Measurements from ENCODE around the gene TDG. TPM values are rescaled to one million over a fixed set of nuclear protein-coding genes. Genes with fewer than 3 reads are reported as not detected.

The TDG gene
- total RNA-seq, 1 experiment from 2014 or later: 38.2 TPM

DNA sequence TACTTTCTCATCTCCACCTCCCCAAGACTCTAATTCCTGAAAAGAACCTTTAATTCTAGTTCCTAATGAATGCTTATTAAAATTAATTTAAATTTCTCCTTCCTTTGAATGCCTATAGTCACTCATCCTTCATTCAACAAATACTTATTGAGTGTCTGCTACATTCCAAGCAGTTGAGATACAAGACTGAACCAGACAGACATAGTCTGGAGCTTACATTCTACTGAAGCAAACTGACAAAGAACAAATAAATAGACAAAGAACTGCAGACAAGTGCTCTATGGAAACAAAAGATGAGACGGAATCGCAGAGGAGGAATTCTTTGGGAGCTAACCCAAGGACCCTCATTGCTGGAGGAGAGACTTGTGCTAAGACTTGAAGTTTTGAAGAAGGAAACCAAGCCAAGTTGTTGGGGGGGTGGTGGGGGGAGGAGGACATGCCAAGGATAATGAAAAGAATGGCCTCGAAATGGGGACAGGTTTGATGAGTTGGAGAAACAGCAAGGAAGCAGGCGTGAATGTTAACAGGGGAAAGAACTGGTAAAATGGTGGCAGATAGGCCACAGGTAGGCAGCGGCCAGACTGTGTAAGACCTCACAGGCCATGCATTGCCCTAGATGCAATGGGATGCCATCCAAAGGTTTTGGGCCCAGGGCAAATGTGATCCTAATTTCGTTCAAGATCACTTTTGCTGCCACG lies 9.7 kb upstream of the TDG start:
- Histone ChIP-seq H3K27ac (ENCODE audit: low read length) (peak overlapping the region; percentile 98), H3K27me3 (ENCODE audit: control insufficient read depth, insufficient read depth, low read length) (no peaks in the 10 kb centered on the region), H3K36me3 (ENCODE audit: control insufficient read depth, insufficient read depth, low read length) (peaks cover 19% of the 10 kb centered on the region), H3K4me3 (ENCODE audit: low read depth in 2 of 2, low read length in 2 of 2) (peak overlapping the region; percentile 75 to 86), H3K9me3 (ENCODE audit: control insufficient read depth, insufficient read depth, low read depth, low read length) (no peaks in the 10 kb centered on the region), H3K4me1 (ENCODE audit: control insufficient read depth, insufficient read depth, low read length) (peaks cover 20% of the 10 kb centered on the region)
- TF ChIP-seq POLR2AphosphoS5 (IDR thresholded peaks at IDR 0.05; ENCODE audit: low read depth, low read length): no peak
- TF ChIP-seq TCF7L2 (IDR thresholded peaks at IDR 0.05; ENCODE audit: low read depth, low read length): no peak
- TF ChIP-seq, protein P1, sequence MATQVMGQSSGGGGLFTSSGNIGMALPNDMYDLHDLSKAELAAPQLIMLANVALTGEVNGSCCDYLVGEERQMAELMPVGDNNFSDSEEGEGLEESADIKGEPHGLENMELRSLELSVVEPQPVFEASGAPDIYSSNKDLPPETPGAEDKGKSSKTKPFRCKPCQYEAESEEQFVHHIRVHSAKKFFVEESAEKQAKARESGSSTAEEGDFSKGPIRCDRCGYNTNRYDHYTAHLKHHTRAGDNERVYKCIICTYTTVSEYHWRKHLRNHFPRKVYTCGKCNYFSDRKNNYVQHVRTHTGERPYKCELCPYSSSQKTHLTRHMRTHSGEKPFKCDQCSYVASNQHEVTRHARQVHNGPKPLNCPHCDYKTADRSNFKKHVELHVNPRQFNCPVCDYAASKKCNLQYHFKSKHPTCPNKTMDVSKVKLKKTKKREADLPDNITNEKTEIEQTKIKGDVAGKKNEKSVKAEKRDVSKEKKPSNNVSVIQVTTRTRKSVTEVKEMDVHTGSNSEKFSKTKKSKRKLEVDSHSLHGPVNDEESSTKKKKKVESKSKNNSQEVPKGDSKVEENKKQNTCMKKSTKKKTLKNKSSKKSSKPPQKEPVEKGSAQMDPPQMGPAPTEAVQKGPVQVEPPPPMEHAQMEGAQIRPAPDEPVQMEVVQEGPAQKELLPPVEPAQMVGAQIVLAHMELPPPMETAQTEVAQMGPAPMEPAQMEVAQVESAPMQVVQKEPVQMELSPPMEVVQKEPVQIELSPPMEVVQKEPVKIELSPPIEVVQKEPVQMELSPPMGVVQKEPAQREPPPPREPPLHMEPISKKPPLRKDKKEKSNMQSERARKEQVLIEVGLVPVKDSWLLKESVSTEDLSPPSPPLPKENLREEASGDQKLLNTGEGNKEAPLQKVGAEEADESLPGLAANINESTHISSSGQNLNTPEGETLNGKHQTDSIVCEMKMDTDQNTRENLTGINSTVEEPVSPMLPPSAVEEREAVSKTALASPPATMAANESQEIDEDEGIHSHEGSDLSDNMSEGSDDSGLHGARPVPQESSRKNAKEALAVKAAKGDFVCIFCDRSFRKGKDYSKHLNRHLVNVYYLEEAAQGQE (IDR thresholded peaks at IDR 0.05; ENCODE audit: insufficient read depth in 1 of 2, low read depth in 2 of 2, low read length in 1 of 2): no peak
- no peak for TF ChIP-seq SIN3A (IDR thresholded peaks at IDR 0.05; ENCODE audit: borderline replicate concordance, insufficient read depth, low read depth, low read length)
- TF ChIP-seq, protein P2, sequence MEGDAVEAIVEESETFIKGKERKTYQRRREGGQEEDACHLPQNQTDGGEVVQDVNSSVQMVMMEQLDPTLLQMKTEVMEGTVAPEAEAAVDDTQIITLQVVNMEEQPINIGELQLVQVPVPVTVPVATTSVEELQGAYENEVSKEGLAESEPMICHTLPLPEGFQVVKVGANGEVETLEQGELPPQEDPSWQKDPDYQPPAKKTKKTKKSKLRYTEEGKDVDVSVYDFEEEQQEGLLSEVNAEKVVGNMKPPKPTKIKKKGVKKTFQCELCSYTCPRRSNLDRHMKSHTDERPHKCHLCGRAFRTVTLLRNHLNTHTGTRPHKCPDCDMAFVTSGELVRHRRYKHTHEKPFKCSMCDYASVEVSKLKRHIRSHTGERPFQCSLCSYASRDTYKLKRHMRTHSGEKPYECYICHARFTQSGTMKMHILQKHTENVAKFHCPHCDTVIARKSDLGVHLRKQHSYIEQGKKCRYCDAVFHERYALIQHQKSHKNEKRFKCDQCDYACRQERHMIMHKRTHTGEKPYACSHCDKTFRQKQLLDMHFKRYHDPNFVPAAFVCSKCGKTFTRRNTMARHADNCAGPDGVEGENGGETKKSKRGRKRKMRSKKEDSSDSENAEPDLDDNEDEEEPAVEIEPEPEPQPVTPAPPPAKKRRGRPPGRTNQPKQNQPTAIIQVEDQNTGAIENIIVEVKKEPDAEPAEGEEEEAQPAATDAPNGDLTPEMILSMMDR (IDR thresholded peaks at IDR 0.05): no peak
- ATAC-seq (peak; percentile 17; the same call in 1 of the 2 replicates), DNase-seq (ENCODE audit: low read depth, low spot score) (no peak)
- BruUV-seq (replicated peaks): no TSS peak
- in situ Hi-C loops (cut with HindIII; ENCODE audit: low pct_unique_long_range_greater_than_20kb, low sequenced_read_pairs): no loop called here
- CTCF ChIA-PET: no interaction called here
- POLR2A ChIA-PET: interaction anchor here (1.4 kb wide), 1 partner anchor 21 kb away, joined by 3 read pairs; no protein-coding TSS in a partner anchor
- intact Hi-C loops (cut with micrococcal nuclease; ENCODE audit: unreplicated experiment): no loop called here

DNA sequence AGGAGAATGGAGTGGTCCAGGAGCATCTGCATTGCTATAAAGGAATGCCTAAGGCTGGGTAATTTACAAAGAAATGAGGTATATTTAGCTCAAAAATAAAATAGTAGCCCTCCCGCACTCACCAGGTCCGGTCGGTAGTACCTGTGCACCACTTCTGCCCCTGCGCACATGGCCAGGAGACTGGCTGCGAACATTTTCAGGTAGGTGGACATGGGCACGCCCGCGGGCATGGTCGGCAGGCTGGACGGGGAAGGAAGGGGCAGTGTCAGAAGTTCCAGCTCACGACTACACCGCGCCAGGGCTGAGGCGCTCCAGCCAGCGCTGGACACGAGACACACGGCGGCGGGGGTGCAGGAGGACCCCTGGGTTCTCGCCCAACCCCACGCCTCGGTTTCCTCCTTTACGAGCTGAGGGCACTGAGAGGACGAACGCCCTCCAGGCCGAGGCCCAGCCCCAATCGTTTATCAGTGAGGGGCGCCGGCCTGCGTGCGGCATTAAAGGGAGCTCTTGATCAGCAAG lies 9.1 kb upstream of the TDG start:
- BruUV-seq (replicated peaks): no TSS peak
- Histone ChIP-seq H3K27me3 (ENCODE audit: control insufficient read depth, insufficient read depth, low read length) (no peaks in the 10 kb centered on the region), H3K27ac (ENCODE audit: low read length) (peak overlapping the region; percentile 98), H3K9me3 (ENCODE audit: control insufficient read depth, insufficient read depth, low read depth, low read length) (no peaks in the 10 kb centered on the region), H3K36me3 (ENCODE audit: control insufficient read depth, insufficient read depth, low read length) (peaks cover 12% of the 10 kb centered on the region), H3K4me3 (ENCODE audit: low read depth in 2 of 2, low read length in 2 of 2) (peak overlapping the region; percentile 75 to 86), H3K4me1 (ENCODE audit: control insufficient read depth, insufficient read depth, low read length) (peaks cover 20% of the 10 kb centered on the region)
- TF ChIP-seq, protein P1 (IDR thresholded peaks at IDR 0.05; ENCODE audit: insufficient read depth in 1 of 2, low read depth in 2 of 2, low read length in 1 of 2): no peak
- TF ChIP-seq TCF7L2 (IDR thresholded peaks at IDR 0.05; ENCODE audit: low read depth, low read length) (no peak), SIN3A (IDR thresholded peaks at IDR 0.05; ENCODE audit: borderline replicate concordance, insufficient read depth, low read depth, low read length) (no peak), POLR2AphosphoS5 (IDR thresholded peaks at IDR 0.05; ENCODE audit: low read depth, low read length) (no peak)
- TF ChIP-seq, protein P2 (IDR thresholded peaks at IDR 0.05): no peak
- ChIA-PET CTCF (no interaction called here), POLR2A (interaction anchor here (0.6 to 1.4 kb wide), 3 partner anchors 9 to 27 kb away, joined by 3 read pairs; partner anchors contain the start of genes HSP90B1 and TDG)
- in situ Hi-C loops (cut with HindIII; ENCODE audit: low pct_unique_long_range_greater_than_20kb, low sequenced_read_pairs) (no loop called here), intact Hi-C loops (cut with micrococcal nuclease; ENCODE audit: unreplicated experiment) (no loop called here)
- DNase-seq (ENCODE audit: low read depth, low spot score) (no peak), ATAC-seq (peak; percentile 68)

Measured in Panc1 (cell line).